ENCODE results near the gene KIAA1671. TPM values are rescaled to one million over a fixed set of nuclear protein-coding genes. Genes with fewer than 3 reads are reported as not detected.

The KIAA1671 gene
- total RNA-seq, 4 donors from 2014 or later: 7.3 to 15.1 (median 10.2) TPM

DNA sequence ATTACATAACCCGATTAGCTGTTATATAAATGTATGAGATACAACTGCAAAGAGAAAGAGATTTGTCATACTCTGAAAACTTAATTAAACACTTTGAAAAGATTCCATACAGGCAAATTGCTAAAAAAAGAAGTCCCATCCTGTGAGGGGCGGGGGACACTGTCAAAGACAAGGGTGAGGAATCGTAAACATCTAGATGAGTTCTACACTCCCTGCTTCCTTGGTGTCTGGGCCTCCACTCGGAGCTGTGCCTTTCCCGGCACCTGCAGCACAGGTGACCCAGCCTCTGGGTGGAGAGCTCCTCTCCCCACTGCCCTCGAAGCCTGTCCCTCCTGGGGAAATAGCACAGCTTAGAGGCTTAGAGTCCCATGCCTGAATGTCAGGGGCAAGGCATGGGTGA, 177.9 kb downstream of the KIAA1671 start:
- TF ChIP-seq, protein P1, sequence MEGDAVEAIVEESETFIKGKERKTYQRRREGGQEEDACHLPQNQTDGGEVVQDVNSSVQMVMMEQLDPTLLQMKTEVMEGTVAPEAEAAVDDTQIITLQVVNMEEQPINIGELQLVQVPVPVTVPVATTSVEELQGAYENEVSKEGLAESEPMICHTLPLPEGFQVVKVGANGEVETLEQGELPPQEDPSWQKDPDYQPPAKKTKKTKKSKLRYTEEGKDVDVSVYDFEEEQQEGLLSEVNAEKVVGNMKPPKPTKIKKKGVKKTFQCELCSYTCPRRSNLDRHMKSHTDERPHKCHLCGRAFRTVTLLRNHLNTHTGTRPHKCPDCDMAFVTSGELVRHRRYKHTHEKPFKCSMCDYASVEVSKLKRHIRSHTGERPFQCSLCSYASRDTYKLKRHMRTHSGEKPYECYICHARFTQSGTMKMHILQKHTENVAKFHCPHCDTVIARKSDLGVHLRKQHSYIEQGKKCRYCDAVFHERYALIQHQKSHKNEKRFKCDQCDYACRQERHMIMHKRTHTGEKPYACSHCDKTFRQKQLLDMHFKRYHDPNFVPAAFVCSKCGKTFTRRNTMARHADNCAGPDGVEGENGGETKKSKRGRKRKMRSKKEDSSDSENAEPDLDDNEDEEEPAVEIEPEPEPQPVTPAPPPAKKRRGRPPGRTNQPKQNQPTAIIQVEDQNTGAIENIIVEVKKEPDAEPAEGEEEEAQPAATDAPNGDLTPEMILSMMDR (IDR thresholded peaks at IDR 0.05; ENCODE audit: low read depth): no peak

DNA sequence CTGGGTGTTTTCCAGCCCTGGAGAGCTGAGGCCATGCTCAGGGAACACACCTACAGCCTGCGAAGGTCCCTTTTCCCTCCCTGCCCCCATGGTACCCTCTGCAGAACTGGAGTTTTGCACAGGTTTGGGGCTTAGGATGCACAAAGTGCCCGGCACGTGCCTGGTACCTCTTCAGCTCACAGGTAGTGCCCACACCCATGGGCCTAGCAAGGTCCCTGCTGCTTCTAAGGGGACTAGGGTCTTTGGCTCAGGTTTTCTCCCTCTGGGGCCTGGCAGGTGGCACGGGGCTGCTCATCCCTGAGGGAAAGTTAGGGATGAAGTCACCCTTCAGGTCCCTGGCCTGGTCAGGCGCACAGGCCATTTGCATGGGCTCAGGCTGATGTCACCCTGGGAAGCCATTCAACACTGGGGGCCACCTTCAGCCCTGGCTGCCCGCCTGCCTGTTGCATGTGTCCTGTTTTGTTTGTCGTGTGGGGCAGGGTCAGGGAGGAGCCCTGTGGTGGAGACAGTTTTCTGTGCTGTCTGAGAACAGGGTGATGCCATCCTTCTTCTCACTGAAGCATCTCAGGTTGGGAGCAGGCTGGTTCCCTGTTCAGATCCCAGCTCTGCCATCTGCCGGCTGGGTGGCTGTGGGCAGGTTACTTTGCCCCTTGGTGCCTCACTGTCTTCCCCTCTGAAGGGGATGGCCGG, 178.8 kb downstream of the KIAA1671 start:
- TF ChIP-seq, protein P1 (IDR thresholded peaks at IDR 0.05; ENCODE audit: low read depth): no peak

DNA sequence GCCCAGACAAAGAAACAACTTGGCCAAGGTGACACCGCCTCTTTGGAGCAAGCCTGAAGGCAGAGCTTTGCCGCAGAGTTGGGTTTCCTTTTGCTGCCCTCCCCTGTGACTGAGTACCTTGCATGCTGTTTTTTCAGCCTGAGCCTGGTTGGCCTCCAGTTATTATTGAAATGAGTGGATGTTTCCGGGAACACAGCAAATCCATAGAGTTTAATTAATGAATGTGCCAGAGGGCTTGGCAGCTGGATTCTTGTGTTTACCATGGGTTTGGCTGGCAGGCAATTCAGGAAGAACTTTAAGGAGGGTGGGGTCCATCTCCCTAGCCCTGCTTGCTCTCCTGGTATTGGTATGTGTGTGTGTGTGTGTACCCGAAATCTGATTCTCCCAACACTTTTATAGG, 181.5 kb downstream of the KIAA1671 start:
- TF ChIP-seq, protein P1 (IDR thresholded peaks at IDR 0.05; ENCODE audit: low read depth): no peak

DNA sequence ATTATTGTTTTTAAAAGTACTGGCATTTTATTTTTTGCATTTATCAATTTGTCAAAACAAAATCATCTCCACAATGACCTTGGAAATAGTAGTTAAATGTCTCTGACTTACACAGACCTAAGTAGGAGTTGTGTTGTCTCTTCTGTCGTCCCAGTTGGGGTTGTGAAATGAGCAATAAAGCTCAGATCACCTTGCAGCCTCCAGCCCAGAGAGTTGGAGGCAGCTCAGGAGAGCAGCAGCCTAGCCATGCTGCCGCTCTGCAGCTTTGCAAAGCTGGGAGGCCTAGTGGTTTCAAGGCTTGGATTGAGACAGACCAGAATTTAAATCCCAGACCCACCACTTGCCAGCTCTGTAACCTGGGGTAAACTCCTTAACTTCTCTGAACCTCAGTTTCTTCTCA, 181.9 kb downstream of the KIAA1671 start:
- TF ChIP-seq, protein P1 (IDR thresholded peaks at IDR 0.05; ENCODE audit: low read depth): no peak

DNA sequence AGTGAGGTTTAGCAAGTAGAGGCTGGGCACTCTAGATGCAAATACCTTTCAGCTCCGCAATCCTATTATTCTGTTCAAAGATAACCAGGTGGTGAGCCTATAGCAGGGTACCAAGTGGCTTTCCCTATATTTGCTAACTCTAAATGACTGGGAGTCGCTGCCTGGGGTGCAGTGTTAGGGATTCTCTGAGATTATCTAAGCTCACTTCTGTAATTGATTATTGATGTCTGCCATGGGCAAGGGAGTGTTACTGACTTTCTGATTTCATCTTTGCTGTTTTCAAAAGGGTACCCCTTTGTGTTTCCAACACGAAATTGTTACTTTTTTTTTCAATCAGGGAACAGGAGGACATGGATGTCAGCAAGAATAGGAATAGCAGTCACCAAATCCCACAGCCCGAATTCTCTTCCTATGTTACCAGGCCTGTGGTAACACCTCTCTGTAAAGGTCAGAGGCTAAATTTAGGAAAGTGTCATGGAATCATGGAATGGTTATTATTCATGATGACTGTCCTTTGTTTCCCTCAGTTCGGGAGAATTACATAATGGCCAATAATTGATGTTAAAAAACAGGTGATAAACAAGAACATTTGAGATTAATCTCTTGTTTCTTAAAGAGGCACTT, 184.5 kb downstream of the KIAA1671 start:
- TF ChIP-seq, protein P1 (IDR thresholded peaks at IDR 0.05; ENCODE audit: low read depth): no peak

DNA sequence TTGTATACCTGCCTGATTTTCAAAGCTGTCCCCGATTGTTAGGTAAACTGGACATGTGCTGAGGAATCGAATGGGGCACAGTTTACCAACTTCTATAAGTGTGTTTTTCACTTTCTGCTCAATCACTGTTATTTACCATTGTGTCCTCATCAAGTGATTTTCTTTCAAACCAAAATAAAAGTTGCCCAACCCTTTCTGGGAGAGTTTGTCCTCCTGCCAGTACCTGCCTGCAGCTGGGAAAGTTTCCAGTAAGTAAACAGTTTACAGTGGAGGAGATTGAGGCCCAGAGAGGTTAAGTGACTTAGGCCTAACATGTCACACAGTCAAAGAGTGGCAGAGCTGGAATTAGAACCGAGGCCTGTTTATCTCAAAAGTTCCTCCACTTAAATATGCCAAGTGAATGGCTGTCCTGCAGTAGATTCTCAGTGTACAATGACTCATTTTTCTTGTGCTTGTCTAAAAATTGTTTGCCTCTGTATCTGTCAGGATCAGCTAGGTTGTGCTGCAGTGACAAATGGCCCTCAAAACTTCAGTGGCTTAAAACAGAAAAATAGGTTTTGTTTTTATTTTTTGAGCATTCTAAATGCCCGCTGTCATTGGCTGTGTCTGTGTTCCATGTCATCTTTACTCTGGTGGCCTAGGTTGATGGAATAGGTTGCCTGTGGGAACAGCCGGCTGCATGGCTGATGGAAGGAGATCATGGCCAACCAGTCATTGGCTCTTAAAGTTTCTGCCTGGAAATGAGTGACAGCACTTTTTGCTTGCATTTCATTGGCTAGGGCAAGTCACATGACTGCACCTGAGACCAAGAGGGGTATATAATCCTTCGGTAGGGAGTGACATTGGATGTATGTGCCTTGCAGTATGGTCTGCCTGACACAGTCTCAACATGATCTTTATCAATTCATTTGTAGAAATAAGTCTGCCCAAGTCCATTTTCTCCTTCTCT, 185.3 kb downstream of the KIAA1671 start:
- TF ChIP-seq, protein P1 (IDR thresholded peaks at IDR 0.05; ENCODE audit: low read depth): no peak

DNA sequence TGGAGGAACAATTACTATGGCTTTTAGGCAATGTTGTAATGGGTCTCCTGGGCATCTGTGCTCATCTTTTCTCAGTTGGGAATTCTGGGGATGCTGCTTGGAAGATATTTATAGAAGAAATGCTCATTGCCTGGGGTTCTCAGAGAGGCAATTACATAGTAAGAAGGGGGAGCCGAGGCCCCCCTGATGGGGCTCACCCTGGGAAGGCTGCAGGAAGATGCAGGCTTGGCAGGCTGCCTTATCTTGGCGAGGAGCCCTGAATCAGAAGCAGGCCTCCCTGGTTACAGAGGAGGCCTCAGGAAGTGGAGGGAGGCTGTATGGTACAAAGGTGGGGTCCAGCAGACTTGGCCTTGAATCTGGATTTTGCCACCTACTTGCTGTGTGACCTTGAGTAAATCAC, 186.5 kb downstream of the KIAA1671 start:
- TF ChIP-seq, protein P1 (IDR thresholded peaks at IDR 0.05; ENCODE audit: low read depth): no peak

Data from subcutaneous adipose tissue (tissue), 4 donors.